Breast epithelium (tissue), 3 donors: ENCODE data around the gene XRRA1.

Source experiments
- CTCF ChIP-seq, 3 donors: fragments of 450-650 bp; IDR thresholded peaks; one replicate each; pipeline ENCODE4 v1.5.1; 2016 to 2017; ENCODE audit warnings: antibody characterized with exemption in 3 of 3, mild to moderate bottlenecking in 3 of 3, moderate library complexity in 3 of 3
- POLR2A ChIP-seq: fragments of 450-650 bp; IDR thresholded peaks from one replicate; pipeline ENCODE4 v1.6.1; 2016; ENCODE audit warnings: antibody characterized with exemption, mild to moderate bottlenecking, moderate library complexity

GRCh38 chr11:74932797-74933196, 16.1 kb downstream of the XRRA1 start:
- TF ChIP-seq CTCF (IDR thresholded peaks at IDR 0.05) (no peak), POLR2A (no peak)
